Measurements from ENCODE around the gene INTS14.

INTS14 gene

GRCh38 chr15:65610871-65611718 is at the start of gene INTS14:
Gene INTS14, minus strand, starts transcription at chr15:65611131. Its CDS starts 3,751 bp downstream, at chr15:65607380.
- peak; percentile 93 for DNase-seq (ENCODE audit: low spot score)

DNA sequence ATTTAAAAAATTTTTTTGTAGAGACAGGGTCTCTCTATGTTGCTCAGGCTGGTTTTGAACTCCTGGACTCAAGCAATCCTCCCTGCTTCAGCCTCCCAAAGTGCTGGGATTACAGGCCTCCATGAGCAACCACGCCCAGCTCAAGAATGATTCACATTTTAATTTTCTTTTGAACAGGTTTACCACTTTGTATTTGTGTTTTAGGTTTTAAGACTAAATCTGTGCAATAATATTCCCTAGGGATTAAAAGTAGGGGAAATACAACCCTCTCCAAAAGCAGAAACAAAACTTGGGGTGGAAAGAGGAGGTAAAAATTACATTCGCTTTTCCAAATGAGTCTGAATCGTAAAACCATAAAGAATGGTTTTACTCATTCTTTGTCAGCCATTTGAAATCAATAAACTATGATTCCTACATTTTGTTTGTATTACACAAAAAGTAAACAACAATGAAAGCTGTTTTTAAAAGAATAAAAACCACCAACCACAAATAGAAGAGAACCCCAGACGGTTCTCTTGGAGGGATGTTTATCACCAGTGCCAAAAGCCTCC is 48.6 kb upstream of the INTS14 start:
- no peak for DNase-seq (ENCODE audit: low spot score)

DNA sequence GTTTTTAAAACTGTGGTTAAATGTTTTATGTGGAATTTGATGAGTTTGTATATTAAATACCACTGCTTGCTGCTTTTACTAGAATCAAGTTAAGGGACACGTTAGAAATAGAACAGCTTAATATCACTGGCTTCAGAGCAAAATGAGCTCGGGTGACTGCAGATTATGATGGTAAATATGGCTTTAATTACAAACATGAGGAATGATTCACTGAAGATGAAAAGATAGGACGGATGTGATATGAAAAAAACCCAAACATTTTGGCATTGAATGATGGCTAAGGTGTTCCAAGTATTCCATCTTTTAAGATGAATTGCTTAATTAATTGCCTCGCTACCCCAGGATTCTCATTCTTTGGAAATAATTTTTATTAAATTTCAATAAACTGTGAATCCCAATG is 44.5 kb upstream of the INTS14 start:
- DNase-seq (ENCODE audit: low spot score), result no peak

GRCh38 chr15:65655026-65655425 is 44.1 kb upstream of the INTS14 start:
- no peak for DNase-seq (ENCODE audit: low spot score)

- no peak for DNase-seq (ENCODE audit: low spot score)
These were observed 43.0 kb upstream of the INTS14 start for GRCh38 chr15:65653801-65654521.

DNA sequence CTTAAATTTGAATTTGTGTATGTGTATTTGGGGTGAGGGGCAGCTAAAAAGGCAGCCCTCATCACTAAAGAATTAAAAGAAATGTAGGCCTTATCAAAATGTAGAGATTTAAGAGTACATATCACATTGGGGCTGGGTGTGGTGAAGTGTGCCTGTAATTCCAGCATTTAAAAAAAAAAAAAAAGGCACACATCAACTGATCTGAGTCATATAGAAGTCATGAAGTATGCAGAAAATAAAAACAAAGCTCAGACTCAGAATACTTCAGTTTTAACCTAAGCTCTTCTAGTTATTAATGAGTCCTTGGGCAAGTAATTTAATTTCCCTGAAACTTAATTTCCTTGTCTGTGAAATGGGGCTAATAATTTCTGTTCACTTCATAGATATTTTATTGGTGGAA is 42.4 kb upstream of the INTS14 start:
- no peak for DNase-seq (ENCODE audit: low spot score)

- no peak for DNase-seq (ENCODE audit: low spot score)
These were observed 41.2 kb upstream of the INTS14 start for GRCh38 chr15:65651831-65652749.

GRCh38 chr15:65651042-65651322 is 40.1 kb upstream of the INTS14 start:
- DNase-seq (ENCODE audit: low spot score), result no peak

- no peak for DNase-seq (ENCODE audit: low spot score)
These were observed 39.5 kb upstream of the INTS14 start for GRCh38 chr15:65650312-65651041.

GRCh38 chr15:65646486-65646885 is 35.6 kb upstream of the INTS14 start:
- no peak for DNase-seq (ENCODE audit: low spot score)

- no peak for DNase-seq (ENCODE audit: low spot score)
These were observed 34.5 kb upstream of the INTS14 start for GRCh38 chr15:65645392-65645791.

- DNase-seq (ENCODE audit: low spot score), result no peak
These were observed 33.4 kb upstream of the INTS14 start for GRCh38 chr15:65644282-65644681.

DNA sequence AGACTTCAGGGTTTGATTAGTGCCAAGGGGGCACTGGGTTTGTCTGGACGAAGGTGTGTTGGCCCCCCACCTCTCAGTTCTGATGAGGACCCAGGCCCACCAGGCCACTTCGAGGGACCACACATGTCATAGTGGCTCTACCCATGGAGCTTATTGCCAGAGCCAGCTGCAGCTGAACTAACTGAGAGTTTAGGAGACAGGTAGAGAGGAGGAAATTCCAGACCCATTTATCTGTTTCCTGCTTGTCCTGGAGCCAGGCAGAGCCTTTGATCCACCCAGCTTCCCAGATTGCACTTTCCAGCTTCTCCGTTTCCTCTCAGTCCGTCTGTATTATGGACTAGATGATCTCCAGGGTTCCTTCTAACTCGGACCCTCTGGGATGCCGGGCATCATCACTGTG is 31.7 kb upstream of the INTS14 start:
- no peak for DNase-seq (ENCODE audit: low spot score)

DNA sequence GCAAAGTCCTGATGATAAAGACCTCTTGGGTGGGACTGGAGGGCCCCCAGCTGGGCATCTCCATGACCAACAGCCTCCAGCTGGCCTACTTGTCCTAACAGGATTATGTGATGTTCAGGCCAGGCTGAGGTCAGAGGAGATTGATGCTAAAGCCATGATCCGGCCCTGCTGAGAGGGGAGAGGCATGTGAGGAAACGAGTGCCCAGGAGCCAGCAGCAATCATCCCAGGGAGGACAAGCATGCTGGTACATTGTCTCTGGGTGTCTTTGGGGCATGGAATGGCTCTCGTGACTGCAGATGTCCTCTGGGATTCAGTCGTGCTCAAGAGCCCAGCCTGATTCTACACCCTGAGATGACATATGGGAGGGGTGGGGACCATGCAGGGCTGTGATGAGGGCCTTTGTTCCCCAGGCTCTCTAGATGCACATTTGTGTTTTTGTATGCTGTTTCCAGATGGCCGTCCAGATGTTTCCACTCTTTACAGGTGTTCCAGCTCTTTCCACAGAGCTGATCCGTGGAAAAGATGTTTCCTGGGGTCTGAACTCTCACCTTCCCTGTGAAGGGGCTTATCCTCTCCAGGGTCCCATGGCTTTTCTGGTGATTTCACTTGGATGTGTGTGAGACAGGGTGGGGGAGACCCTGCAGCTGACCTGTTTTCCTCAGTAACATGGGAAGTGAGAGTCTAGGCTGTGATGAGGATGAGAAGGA is 31.0 kb upstream of the INTS14 start:
- no peak for DNase-seq (ENCODE audit: low spot score)

- no peak for DNase-seq (ENCODE audit: low spot score)
These were observed 28.6 kb upstream of the INTS14 start for GRCh38 chr15:65639509-65639908.

DNA sequence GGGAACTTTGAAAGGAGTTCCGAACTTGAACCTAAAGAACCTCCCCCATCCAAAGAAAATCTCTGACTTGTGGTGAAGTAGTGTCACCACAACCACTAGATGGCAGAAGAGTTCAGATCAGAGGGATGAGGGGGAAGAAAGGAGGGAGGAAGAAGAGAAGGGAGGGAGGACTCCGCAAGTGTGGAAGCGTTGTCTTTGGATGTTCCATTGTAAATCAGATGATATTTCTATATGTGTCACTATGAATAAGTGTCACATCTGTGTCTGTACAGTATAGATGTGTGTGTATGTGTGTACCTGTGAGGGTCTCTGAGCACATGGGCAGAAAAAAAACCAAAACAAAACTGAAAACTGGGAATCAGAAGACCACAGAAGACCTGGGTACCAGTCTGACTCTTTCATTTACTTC is 27.8 kb upstream of the INTS14 start:
- peak; percentile 83 for DNase-seq (ENCODE audit: low spot score)

DNA sequence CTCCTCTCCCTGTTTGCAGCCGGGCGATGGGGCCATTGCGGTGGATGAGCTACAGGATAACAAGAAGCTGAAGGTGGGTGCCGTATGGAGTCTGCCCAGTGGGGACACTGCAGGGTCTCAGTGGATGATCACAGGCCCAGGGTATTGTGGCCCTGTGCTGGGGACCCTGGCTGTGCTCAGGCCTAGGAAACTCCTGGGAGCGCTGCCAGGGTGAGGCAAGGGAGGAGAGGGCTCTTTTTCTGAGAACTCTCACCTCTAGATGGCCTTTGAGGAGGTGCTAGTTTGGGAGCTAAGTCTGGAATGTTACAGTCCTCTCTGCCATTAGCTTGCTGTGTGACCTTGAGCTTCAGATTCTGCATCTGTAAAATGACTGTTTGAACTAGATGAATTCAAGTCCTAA is 27.2 kb upstream of the INTS14 start:
- no peak for DNase-seq (ENCODE audit: low spot score)

- no peak for DNase-seq (ENCODE audit: low spot score)
These were observed 23.4 kb upstream of the INTS14 start for GRCh38 chr15:65634356-65634755.

DNA sequence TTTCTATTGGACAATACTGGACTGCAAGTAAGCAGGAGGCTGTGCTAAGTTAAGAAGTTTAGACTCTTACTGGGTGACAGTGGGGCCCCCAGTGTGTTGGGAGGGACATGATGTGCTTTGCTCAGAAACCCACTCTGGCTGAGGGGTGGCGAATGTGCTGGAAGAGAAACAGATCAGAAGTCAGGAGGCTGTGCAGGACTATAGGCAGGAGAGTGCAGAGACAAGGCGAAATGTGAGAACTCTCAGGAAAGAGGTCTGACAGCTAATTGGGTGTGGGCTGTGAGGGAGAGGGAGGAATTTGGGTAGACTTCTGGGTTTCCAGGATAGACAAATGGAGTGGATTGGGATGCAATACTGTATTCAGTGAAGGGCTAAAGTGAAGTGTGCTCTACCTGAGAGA is 22.8 kb upstream of the INTS14 start:
- no peak for DNase-seq (ENCODE audit: low spot score)

- DNase-seq (ENCODE audit: low spot score), result no peak
These were observed 21.9 kb upstream of the INTS14 start for GRCh38 chr15:65632780-65633375.

GRCh38 chr15:65631503-65631902 is 20.6 kb upstream of the INTS14 start:
- DNase-seq (ENCODE audit: low spot score), result no peak
